ENCODE measurements around the gene OXT. TPM values are rescaled to one million over a fixed set of nuclear protein-coding genes. Genes with fewer than 3 reads are reported as not detected.

Gene OXT
- total and polyA plus RNA-seq, 2 donors (not counting 3 experiments of a cell fraction or from before 2014, with no cell fraction given), result not detected

DNA sequence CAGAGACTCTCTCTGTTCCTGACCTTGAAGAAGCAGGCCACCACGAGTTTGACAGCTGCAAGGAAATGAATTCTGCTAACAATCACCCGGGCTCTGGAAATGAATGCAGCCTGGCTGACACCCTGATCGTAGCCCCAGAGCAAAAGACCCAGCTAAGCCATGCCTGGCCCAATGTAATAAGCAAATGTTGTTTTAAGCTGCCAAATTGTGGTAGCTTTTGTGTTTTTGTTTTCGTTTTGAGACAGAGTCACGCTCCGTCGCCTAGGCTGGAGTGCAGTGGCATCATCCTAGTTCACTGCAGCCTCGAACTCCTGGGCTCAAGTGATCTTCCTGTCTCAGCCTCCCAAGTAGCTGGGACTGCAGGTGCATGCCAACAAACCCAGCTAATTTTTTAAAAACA, 3.3 kb upstream of the OXT start:
- CTCF ChIA-PET, result interaction anchor here (1.2 to 3.3 kb wide), 2 partner anchors 10 to 15 kb away, joined by 4 to 11 read pairs; no protein-coding TSS in a partner anchor
- H2AFZ ChIP-seq (ENCODE audit: low read depth, low read length), result no peak overlapping the region

More for the DNA sequence above, 3.3 kb upstream of the OXT start:
- Histone ChIP-seq H3K9me3 (replicated peaks; ENCODE audit: control insufficient read depth, insufficient read depth, low read length) (no peaks in the 10 kb centered on the region), H3K9ac (replicated peaks; ENCODE audit: extremely low read depth, insufficient read depth, low read length) (no peak overlapping the region), H3K9me1 (replicated peaks; ENCODE audit: control insufficient read depth, extremely low read depth, insufficient read depth, low read length) (no peaks in the 10 kb centered on the region), H3K27ac (ENCODE audit: insufficient read depth, low read depth, low read length) (no peak overlapping the region), H3K27me3 (ENCODE audit: control insufficient read depth in 2 of 2, insufficient read depth in 2 of 2, low read length in 2 of 2) (peaks cover 1 to 7% of the 10 kb centered on the region in 2 experiments), H3K4me3 (replicated peaks in 1 of 3; ENCODE audit: insufficient read depth in 1 of 3, low read depth in 1 of 3, low read length in 3 of 3) (no peak overlapping the region), H3K4me2 (ENCODE audit: insufficient read depth, low read length) (no peak overlapping the region), H3K79me2 (ENCODE audit: control insufficient read depth, insufficient read depth, low read length) (no peaks in the 10 kb centered on the region), H3K36me3 (ENCODE audit: control insufficient read depth in 2 of 2, extremely low read depth in 1 of 2, insufficient read depth in 2 of 2, low read length in 2 of 2) (no peaks in the 10 kb centered on the region), H4K20me1 (replicated peaks; ENCODE audit: control insufficient read depth, extremely low read depth, insufficient read depth, low read length) (no peaks in the 10 kb centered on the region), H3K4me1 (ENCODE audit: control insufficient read depth, extremely low read depth, insufficient read depth, low read length) (no peaks in the 10 kb centered on the region)
- FAIRE-seq (no peak), DNase-seq (ENCODE audit: low read depth, low spot score) (no peak)
- POLR2A ChIA-PET, result interaction anchor here (0.8 kb wide), 1 partner anchor 14 kb away, joined by 3 read pairs; no protein-coding TSS in a partner anchor
- TF ChIP-seq FOS (IDR thresholded peaks at IDR 0.05; ENCODE audit: borderline replicate concordance, insufficient read depth, low read length) (no peak), GATA2 (IDR thresholded peaks at IDR 0.05; ENCODE audit: insufficient read depth, insufficient read length, low read depth, low read length) (no peak), JUN (IDR thresholded peaks at IDR 0.05; ENCODE audit: borderline replicate concordance, insufficient read depth, insufficient read length, low read depth) (no peak), POLR2A (IDR thresholded peaks at IDR 0.05; ENCODE audit: low read depth, low read length) (no peak), MYC (IDR thresholded peaks at IDR 0.05; ENCODE audit: low read depth, low read length) (no peak), EZH2 (IDR thresholded peaks at IDR 0.05; ENCODE audit: borderline replicate concordance, low read depth, low read length, severe bottlenecking) (no peak), POLR2AphosphoS5 (IDR thresholded peaks at IDR 0.05; ENCODE audit: insufficient read depth, low read depth, low read length) (no peak)
- TF ChIP-seq, protein P1, sequence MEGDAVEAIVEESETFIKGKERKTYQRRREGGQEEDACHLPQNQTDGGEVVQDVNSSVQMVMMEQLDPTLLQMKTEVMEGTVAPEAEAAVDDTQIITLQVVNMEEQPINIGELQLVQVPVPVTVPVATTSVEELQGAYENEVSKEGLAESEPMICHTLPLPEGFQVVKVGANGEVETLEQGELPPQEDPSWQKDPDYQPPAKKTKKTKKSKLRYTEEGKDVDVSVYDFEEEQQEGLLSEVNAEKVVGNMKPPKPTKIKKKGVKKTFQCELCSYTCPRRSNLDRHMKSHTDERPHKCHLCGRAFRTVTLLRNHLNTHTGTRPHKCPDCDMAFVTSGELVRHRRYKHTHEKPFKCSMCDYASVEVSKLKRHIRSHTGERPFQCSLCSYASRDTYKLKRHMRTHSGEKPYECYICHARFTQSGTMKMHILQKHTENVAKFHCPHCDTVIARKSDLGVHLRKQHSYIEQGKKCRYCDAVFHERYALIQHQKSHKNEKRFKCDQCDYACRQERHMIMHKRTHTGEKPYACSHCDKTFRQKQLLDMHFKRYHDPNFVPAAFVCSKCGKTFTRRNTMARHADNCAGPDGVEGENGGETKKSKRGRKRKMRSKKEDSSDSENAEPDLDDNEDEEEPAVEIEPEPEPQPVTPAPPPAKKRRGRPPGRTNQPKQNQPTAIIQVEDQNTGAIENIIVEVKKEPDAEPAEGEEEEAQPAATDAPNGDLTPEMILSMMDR (IDR thresholded peaks at IDR 0.05; ENCODE audit: extremely low read depth in 1 of 2, insufficient read depth in 1 of 2, low read depth in 1 of 2, low read length in 2 of 2), result no peak
- TF ChIP-seq, protein P2, sequence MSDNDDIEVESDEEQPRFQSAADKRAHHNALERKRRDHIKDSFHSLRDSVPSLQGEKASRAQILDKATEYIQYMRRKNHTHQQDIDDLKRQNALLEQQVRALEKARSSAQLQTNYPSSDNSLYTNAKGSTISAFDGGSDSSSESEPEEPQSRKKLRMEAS (IDR thresholded peaks at IDR 0.05; ENCODE audit: insufficient read depth, insufficient read length), result no peak
- intact Hi-C loops (cut with micrococcal nuclease), result no loop called here
- dilution Hi-C loops (cut with MboI; ENCODE audit: extremely low pct_ligation_motif_present, low sequenced_read_pairs), result no loop called here
- no TSS peak for BruUV-seq (replicated peaks)

Measured in endothelial cell of umbilical vein (primary cell).